ENCODE results near the gene BCL6. TPM values are rescaled to one million over a fixed set of nuclear protein-coding genes. Genes with fewer than 3 reads are reported as not detected.

Gene BCL6
- total RNA-seq, 1 experiment from 2014 or later = 21.5 TPM

DNA sequence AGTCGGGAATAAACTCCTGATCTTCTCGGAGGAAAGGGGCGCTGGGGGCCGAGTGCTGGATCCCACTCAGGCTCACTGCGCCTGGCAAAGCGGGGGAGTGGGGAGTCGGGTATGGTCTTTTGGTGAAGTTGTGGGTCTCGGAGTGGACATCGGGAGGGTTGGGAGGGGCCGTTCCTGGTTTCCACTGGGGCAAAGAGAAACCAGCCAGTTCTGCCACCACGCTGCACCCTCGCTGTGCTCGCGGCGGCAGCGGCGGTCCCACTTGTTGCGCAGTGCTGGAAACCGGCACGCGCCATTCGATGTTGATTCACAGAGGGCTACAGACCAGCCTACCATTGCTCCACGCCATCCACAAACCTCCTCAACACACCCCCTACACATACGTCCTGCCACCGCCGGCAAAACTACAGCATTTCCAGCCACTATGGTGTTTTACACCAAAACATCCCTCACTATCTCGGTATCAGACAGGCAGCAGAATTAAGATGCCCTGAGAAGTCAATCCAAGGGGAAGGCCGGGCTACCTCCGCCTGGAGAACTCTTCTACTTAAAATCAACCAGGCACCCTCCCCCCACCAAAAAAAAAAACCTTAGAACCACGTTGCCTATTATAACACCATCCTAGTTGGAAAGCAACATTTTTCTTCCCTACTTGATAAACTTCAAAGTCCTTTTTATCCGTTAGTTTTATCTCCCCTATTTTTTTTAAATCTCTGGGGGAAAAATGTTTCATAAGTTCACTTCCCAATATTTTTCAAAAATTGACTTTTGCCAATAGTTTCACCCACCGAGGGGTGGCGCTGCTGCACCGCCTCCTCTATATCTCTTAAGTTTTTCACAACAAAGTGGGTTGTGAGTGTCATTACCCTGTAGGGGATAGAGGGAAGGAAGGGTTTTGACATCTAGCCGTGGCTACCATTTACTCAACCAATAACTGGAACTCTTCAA lies 3.6 kb downstream of the BCL6 start:
- no peaks in the 10 kb centered on the region for H3K27me3 ChIP-seq (ENCODE audit: control insufficient read depth, insufficient read depth, low read length)
- peak overlapping the region; percentile 79 for H3K27ac ChIP-seq (ENCODE audit: low read length)
- POLR2A ChIA-PET = no interaction called here
- intact Hi-C loops (cut with micrococcal nuclease; ENCODE audit: unreplicated experiment) = loop anchor here (1.0 to 10.0 kb wide), 5 partner anchors 293 to 1491 kb away; no protein-coding TSS in a partner anchor
- no TSS peak for BruUV-seq (replicated peaks)
- peak; percentile 67 for DNase-seq (ENCODE audit: low read depth, low spot score)
- 0 out of 2 replicates have a peak, but pooled peaks have one; percentile 37 for TF ChIP-seq POLR2AphosphoS5 (IDR thresholded peaks at IDR 0.05; ENCODE audit: low read depth, low read length)
- TF ChIP-seq SIN3A (IDR thresholded peaks at IDR 0.05; ENCODE audit: borderline replicate concordance, insufficient read depth, low read depth, low read length) = 0 out of 2 replicates have a peak, but pooled peaks have one; percentile 56
- TF ChIP-seq, protein P1, sequence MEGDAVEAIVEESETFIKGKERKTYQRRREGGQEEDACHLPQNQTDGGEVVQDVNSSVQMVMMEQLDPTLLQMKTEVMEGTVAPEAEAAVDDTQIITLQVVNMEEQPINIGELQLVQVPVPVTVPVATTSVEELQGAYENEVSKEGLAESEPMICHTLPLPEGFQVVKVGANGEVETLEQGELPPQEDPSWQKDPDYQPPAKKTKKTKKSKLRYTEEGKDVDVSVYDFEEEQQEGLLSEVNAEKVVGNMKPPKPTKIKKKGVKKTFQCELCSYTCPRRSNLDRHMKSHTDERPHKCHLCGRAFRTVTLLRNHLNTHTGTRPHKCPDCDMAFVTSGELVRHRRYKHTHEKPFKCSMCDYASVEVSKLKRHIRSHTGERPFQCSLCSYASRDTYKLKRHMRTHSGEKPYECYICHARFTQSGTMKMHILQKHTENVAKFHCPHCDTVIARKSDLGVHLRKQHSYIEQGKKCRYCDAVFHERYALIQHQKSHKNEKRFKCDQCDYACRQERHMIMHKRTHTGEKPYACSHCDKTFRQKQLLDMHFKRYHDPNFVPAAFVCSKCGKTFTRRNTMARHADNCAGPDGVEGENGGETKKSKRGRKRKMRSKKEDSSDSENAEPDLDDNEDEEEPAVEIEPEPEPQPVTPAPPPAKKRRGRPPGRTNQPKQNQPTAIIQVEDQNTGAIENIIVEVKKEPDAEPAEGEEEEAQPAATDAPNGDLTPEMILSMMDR (IDR thresholded peaks at IDR 0.05) = peak; percentile 94
- TF ChIP-seq TCF7L2 (IDR thresholded peaks at IDR 0.05; ENCODE audit: low read depth, low read length) = no peak
- H3K4me1 ChIP-seq (ENCODE audit: control insufficient read depth, insufficient read depth, low read length) = peaks cover 35% of the 10 kb centered on the region
- CTCF ChIA-PET = interaction anchor here (0.6 to 3.8 kb wide), 15 partner anchors 198 to 1452 kb away, joined by 3 to 57 read pairs (median 4); no protein-coding TSS in a partner anchor
- peak; percentile 18; the same call in 1 of the 2 replicates for ATAC-seq
- no peaks in the 10 kb centered on the region for H3K9me3 ChIP-seq (ENCODE audit: control insufficient read depth, insufficient read depth, low read depth, low read length)
- H3K36me3 ChIP-seq (ENCODE audit: control insufficient read depth, insufficient read depth, low read length) = peaks cover 2% of the 10 kb centered on the region; the same call in 1 of the 2 replicates
- in situ Hi-C loops (cut with HindIII; ENCODE audit: low pct_unique_long_range_greater_than_20kb, low sequenced_read_pairs) = loop anchor here (10.0 to 25.0 kb wide), 4 partner anchors 173 to 1403 kb away; no protein-coding TSS in a partner anchor
- peak overlapping the region; percentile 59 to 94 for H3K4me3 ChIP-seq (ENCODE audit: low read depth in 2 of 2, low read length in 2 of 2)

DNA sequence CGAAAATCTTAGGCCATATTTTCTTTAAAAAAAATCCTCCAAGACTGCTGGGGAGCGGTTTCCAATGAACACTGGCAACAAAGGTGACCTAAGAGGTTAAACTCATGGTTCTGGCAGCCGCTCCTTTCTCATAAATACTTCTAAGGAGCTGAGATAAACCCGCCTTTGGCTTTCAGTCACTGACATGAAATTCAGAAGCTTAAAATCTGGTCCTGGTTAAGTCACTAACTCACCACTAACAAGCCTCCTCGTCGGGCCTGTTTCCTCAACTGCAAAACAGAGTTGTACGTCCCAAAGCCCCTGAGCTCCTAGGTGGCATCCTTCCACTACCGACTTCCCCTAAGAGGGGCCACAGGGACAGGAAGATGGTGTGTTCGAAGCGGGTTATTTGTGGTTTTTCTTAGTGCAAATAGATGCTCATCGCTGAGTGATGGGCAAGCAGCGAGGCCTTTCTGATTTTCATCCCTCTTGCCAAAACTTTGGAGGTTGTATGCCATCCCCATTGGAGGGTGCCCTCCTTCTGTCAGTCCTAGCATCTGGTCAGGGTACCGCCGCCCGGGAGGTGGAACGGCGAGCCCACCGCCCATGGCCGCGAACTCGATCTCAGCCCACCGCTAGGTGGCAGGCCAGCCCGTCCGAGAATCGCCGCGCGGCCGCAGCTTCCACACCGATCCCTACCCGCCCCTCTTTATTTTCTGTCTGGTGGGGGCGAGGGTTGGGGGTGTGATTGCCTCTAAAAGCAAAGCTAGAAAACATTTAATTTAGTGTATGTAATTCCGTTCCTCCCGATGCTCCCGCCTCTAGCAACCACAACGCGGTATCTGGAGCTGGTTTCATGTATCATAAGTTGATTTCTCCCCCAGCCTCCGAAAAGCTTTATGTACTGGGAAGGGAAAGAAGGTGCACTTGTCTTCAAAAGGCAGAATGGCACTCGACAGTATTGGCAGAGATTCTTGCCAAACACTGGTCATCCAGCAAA lies 4.6 kb downstream of the BCL6 start:
- DNase-seq (ENCODE audit: low read depth, low spot score) (no peak), ATAC-seq (peak; percentile 26)
- no TSS peak for BruUV-seq (replicated peaks)
- in situ Hi-C loops (cut with HindIII; ENCODE audit: low pct_unique_long_range_greater_than_20kb, low sequenced_read_pairs) (loop anchor here (10.0 to 25.0 kb wide), 4 partner anchors 174 to 1404 kb away; no protein-coding TSS in a partner anchor), intact Hi-C loops (cut with micrococcal nuclease; ENCODE audit: unreplicated experiment) (loop anchor here (1.0 to 10.0 kb wide), 5 partner anchors 294 to 1492 kb away; no protein-coding TSS in a partner anchor)
- Histone ChIP-seq H3K9me3 (ENCODE audit: control insufficient read depth, insufficient read depth, low read depth, low read length) (no peaks in the 10 kb centered on the region), H3K36me3 (ENCODE audit: control insufficient read depth, insufficient read depth, low read length) (peaks cover 2% of the 10 kb centered on the region; the same call in 1 of the 2 replicates), H3K4me3 (ENCODE audit: low read depth in 2 of 2, low read length in 2 of 2) (peak overlapping the region; percentile 59 to 94), H3K4me1 (ENCODE audit: control insufficient read depth, insufficient read depth, low read length) (peaks cover 42% of the 10 kb centered on the region), H3K27ac (ENCODE audit: low read length) (peak overlapping the region; percentile 79), H3K27me3 (ENCODE audit: control insufficient read depth, insufficient read depth, low read length) (no peaks in the 10 kb centered on the region)
- TF ChIP-seq, protein P1 (IDR thresholded peaks at IDR 0.05) = peak; percentile 96
- TF ChIP-seq TCF7L2 (IDR thresholded peaks at IDR 0.05; ENCODE audit: low read depth, low read length) = peak; percentile 48; the same call in 1 of the 2 replicates
- TF ChIP-seq POLR2AphosphoS5 (IDR thresholded peaks at IDR 0.05; ENCODE audit: low read depth, low read length) = no peak
- ChIA-PET CTCF (interaction anchor here (0.5 to 3.8 kb wide), 26 partner anchors 9 to 1510 kb away, joined by 3 to 57 read pairs (median 3); partner anchors contain the start of gene LPP), POLR2A (no interaction called here)
